ENCODE results near the gene URB1.

DNA sequence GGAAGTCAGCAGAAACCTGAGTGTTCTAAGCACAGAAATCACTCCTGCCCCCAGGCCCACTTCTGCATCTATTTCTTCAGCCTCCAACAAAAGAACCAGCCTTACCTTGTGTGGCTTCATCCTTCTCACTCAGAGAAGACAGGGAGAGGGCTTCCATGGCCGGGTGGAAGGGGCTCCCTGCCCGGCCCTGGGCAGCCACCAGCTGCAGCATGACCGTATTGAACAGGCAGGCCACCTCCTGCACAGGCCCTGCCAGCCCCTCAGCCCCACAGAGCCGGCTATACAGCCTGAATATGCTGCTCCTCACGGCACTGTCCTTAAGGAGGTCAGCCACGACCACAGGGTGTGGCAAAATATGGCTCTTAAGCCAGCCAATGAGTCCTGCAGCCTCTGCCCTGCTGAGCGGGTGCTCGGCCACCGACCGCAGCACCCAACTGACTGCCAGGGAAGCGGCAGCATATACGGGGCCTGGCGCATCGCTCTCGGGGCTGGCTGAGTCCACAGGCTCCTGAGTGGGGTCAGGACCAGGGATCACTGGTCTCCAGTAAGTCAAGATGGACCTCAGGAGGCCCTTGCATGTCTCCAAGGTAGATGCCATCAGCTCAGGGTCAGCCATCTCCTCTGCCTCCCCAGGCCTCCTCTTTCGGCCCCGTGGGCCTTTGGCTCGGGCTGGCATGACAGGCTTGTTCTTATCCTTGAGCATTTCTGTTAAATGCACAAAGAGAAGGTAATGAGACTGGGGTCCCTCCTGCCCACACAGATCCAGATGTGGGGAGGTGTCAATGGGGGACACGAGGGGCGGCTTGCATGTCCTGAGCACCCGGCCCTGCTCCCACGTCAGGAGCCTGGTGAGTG lies 76.2 kb downstream of the URB1 start:
- TF ChIP-seq, protein P1, sequence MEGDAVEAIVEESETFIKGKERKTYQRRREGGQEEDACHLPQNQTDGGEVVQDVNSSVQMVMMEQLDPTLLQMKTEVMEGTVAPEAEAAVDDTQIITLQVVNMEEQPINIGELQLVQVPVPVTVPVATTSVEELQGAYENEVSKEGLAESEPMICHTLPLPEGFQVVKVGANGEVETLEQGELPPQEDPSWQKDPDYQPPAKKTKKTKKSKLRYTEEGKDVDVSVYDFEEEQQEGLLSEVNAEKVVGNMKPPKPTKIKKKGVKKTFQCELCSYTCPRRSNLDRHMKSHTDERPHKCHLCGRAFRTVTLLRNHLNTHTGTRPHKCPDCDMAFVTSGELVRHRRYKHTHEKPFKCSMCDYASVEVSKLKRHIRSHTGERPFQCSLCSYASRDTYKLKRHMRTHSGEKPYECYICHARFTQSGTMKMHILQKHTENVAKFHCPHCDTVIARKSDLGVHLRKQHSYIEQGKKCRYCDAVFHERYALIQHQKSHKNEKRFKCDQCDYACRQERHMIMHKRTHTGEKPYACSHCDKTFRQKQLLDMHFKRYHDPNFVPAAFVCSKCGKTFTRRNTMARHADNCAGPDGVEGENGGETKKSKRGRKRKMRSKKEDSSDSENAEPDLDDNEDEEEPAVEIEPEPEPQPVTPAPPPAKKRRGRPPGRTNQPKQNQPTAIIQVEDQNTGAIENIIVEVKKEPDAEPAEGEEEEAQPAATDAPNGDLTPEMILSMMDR (IDR thresholded peaks at IDR 0.05), result no peak
- TF ChIP-seq POLR2AphosphoS5 (IDR thresholded peaks at IDR 0.05; ENCODE audit: low read depth, low read length), result no peak
